Peyer's patch (tissue), 4 donors: ENCODE results near the gene MTG2. TPM values are rescaled to one million over a fixed set of nuclear protein-coding genes. Genes with fewer than 3 reads are reported as not detected.

ENCODE experiments used
- DNase-seq, 3 donors: peaks; one replicate each; pipeline ENCODE4 v3.0.0-alpha.2; 2017 to 2019
- H3K27ac ChIP-seq, 4 donors: fragments of 200-600 bp; sonication (generic); one replicate each; pipeline ENCODE4 v1.5.1; 2016 to 2019
- H3K27me3 ChIP-seq, 2 donors: fragments of 200-600 bp; sonication (generic); one replicate each; pipeline ENCODE4 v1.5.1; 2019
- H3K36me3 ChIP-seq, 3 donors: fragments of 200-600 bp; sonication (generic); one replicate each; pipeline ENCODE4 v1.5.1; 2016 to 2019
- H3K4me1 ChIP-seq, 4 donors: fragments of 200-600 bp; sonication (generic); one replicate each; pipeline ENCODE4 v1.5.1; 2016 to 2019
- H3K4me3 ChIP-seq, 4 donors: fragments of 200-600 bp; sonication (generic); 1 replicate in 3 of 4; 2 replicates in 1 of 4; pipeline ENCODE4 v1.5.1; 2016 to 2019; ENCODE audit warnings: mild to moderate bottlenecking in 1 of 4
- H3K9me3 ChIP-seq, 4 donors: fragments of 200-600 bp; sonication (generic); one replicate each; pipeline ENCODE4 v1.5.1; 2016 to 2019; ENCODE audit warnings: mild to moderate bottlenecking in 1 of 4
- POLR2A ChIP-seq, 2 donors: fragments of 450-650 bp; IDR thresholded peaks; one replicate each; pipeline ENCODE4 v1.5.1; 2017; ENCODE audit warnings: antibody characterized with exemption in 2 of 2, mild to moderate bottlenecking in 2 of 2, moderate library complexity in 2 of 2
- total RNA-seq, 4 donors: library from RNA; depleted of rRNA; stranded (reverse); fragments of >200 nt; gene quantifications; one replicate each; pipeline ENCODE4 v1.1.0, GENCODE V29; 2016
- TF ChIP-seq, protein P1 (sequence below), 6 experiments: fragments of 450-650 bp in 4 of 6; fragments of 200-600 bp in 2 of 6; sonication (generic) in 1 of 6; IDR thresholded peaks; one replicate each; pipeline ENCODE4 v1.5.1; 2017 to 2019; ENCODE audit warnings: antibody characterized with exemption in 6 of 6, mild to moderate bottlenecking in 3 of 6, moderate library complexity in 1 of 6

MTG2 gene
- total RNA-seq, 4 donors from 2014 or later: 23.1 to 62.2 (median 31.6) TPM

DNA sequence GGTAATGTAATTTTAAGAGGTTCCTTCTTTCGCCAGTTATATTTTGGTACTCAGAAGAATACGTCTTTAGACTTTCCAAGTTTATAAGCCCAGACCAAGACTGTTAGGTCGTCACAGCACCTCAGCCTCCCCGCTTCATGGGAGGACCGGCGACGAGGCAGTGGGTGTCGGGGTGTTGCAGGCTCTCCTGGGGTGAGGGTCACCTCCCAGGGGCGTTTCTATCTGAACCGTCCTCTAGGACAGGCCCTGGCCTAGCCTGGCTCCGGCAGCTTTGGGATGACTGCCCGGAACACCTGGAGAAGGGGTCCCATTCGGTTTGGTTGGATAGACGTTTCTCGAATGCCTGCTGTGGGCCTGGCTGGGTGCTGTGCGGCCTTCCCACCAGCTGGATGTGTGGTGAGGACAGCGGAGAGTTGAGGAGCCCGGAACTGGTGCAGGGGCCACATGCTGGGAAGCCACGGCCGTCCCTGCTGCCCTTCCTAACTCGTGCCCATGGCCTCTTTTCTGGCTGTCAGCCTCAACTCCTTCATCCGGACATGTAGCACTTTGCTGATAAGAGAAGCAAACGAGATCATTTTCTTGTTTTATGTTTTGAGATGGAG, 56.6 kb downstream of the MTG2 start:
- TF ChIP-seq, protein P1, sequence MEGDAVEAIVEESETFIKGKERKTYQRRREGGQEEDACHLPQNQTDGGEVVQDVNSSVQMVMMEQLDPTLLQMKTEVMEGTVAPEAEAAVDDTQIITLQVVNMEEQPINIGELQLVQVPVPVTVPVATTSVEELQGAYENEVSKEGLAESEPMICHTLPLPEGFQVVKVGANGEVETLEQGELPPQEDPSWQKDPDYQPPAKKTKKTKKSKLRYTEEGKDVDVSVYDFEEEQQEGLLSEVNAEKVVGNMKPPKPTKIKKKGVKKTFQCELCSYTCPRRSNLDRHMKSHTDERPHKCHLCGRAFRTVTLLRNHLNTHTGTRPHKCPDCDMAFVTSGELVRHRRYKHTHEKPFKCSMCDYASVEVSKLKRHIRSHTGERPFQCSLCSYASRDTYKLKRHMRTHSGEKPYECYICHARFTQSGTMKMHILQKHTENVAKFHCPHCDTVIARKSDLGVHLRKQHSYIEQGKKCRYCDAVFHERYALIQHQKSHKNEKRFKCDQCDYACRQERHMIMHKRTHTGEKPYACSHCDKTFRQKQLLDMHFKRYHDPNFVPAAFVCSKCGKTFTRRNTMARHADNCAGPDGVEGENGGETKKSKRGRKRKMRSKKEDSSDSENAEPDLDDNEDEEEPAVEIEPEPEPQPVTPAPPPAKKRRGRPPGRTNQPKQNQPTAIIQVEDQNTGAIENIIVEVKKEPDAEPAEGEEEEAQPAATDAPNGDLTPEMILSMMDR (IDR thresholded peaks at IDR 0.05): no peak
- no peak for TF ChIP-seq POLR2A (IDR thresholded peaks at IDR 0.05)
- peak in 1 of 3 donors; percentile 64 for DNase-seq
- H3K4me1 ChIP-seq: peaks cover 0 to 47% (median 14%) of the 10 kb centered on the region in 4 donors

DNA sequence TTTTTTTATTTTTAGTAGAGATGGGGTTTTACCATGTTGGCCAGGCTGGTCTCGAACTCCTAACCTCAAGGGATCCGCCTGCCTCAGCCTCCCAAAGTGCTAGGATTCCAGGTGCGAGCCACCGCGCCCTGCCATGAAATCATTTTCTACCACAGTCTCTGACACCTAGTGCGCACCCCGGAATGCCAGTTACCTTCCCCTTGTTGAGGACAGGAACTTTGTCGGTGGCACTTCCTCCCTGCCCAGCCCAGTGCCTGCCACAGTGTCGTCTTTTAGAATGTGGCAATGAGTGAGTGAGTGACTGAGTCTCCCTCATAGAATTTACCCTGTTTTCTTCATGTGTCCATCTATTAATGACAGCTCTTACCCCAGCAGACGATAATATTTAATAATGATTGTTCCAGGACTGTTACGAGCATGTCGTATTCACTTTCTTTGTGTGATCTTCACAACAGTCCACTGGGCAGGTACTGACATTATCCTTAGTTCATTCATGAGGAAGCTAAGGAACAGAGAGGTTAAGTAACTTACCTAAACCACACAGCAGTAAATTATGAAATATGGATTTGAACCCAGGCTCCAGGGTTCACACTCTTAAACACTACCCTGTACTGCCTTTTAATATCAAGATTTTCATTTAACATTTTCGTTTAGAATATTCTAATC, 57.3 kb downstream of the MTG2 start:
- Histone ChIP-seq H3K4me3 (peak overlapping the region in 2 of 4 donors; percentile 95 to 98), H3K27ac (peak overlapping the region in 1 of 4 donors; percentile 94), H3K27me3 (no peaks in the 10 kb centered on the region), H3K9me3 (no peaks in the 10 kb centered on the region), H3K4me1 (peaks cover 0 to 55% (median 14%) of the 10 kb centered on the region in 4 donors), H3K36me3 (no peaks in the 10 kb centered on the region)
- TF ChIP-seq, protein P1 (IDR thresholded peaks at IDR 0.05): no peak
- TF ChIP-seq POLR2A (IDR thresholded peaks at IDR 0.05): no peak
- no peak for DNase-seq

More for the DNA sequence above, 56.6 kb downstream of the MTG2 start:
- Histone ChIP-seq H3K9me3 (no peaks in the 10 kb centered on the region), H3K27ac (peak overlapping the region; percentile 82 to 94 (median 92)), H3K36me3 (no peaks in the 10 kb centered on the region), H3K4me3 (peak overlapping the region; percentile 82 to 98 (median 94)), H3K27me3 (no peaks in the 10 kb centered on the region)

DNA sequence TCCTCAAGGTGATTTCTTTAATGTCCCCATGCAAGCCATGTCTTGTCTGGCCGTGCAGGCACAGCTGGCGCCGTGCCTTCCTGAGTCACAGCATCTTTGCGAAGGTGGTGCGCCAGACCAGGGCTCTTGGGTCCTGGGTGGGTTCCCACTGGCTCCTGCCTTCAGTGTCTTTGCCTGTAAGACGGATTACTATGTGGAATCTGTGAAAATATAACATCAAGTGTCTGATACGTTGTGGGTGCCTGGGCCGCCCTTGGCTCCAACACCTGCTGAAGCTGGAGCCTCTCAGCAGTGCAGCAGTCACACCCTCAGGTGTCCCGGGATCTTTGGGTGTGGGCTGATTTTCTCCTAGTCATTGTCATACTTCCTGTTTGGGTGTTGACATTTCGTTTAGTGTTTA, 58.7 kb downstream of the MTG2 start:
- H3K27me3 ChIP-seq: no peaks in the 10 kb centered on the region
- peak; percentile 50 to 73 for TF ChIP-seq POLR2A (IDR thresholded peaks at IDR 0.05)
- TF ChIP-seq, protein P1 (IDR thresholded peaks at IDR 0.05): no peak
- H3K9me3 ChIP-seq: no peaks in the 10 kb centered on the region
- H3K27ac ChIP-seq: peak overlapping the region in 3 of 4 donors; percentile 50 to 77 (median 75)
- no peaks in the 10 kb centered on the region for H3K36me3 ChIP-seq
- H3K4me3 ChIP-seq: no peak overlapping the region
- H3K4me1 ChIP-seq: peaks cover 0 to 60% (median 14%) of the 10 kb centered on the region in 4 donors
- peak in 2 of 3 donors; percentile 78 to 80 for DNase-seq

- no peak overlapping the region for H3K4me3 ChIP-seq
- H3K27ac ChIP-seq: peak overlapping the region in 3 of 4 donors; percentile 50 to 77 (median 75)
- H3K4me1 ChIP-seq: peaks cover 0 to 60% (median 14%) of the 10 kb centered on the region in 4 donors
- no peak for DNase-seq
- no peaks in the 10 kb centered on the region for H3K27me3 ChIP-seq
- TF ChIP-seq POLR2A (IDR thresholded peaks at IDR 0.05): no peak
- TF ChIP-seq, protein P1 (IDR thresholded peaks at IDR 0.05): no peak
- H3K9me3 ChIP-seq: no peaks in the 10 kb centered on the region
- no peaks in the 10 kb centered on the region for H3K36me3 ChIP-seq
These were observed 59.3 kb downstream of the MTG2 start for GRCh38 chr20:62242176-62242575.

DNA sequence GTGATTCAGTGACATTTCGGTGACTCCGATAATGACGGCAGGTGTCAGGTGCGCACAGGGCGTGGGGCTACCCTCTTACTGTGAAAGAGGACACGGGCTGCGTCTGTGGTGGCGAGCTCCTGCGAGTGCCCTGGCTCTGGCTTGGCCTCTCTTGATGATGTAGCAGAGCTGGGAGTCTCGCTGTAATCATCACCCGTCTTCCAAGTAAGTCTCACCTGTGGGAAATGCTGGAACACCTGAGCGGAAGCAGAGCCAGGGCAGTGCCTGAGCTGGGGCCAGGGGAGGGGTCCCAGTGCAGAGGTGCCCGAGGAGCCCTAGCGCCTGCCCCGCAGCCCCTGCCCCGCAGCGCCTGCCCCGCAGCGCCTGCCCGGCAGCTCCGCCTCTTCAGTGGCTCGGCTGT, 60.3 kb downstream of the MTG2 start:
- H3K4me1 ChIP-seq: peaks cover 0 to 53% (median 10%) of the 10 kb centered on the region in 4 donors
- no peak overlapping the region for H3K4me3 ChIP-seq
- no peak for DNase-seq
- no peaks in the 10 kb centered on the region for H3K9me3 ChIP-seq
- H3K27me3 ChIP-seq: no peaks in the 10 kb centered on the region
- H3K27ac ChIP-seq: no peak overlapping the region
- H3K36me3 ChIP-seq: no peaks in the 10 kb centered on the region
- TF ChIP-seq POLR2A (IDR thresholded peaks at IDR 0.05): no peak
- TF ChIP-seq, protein P1 (IDR thresholded peaks at IDR 0.05): no peak
